Measurements from ENCODE around the gene MYOM1.
"Not testable (repeated sequence)": the region's sequence is repeated elsewhere in the genome, so short reads cannot be mapped to it uniquely, and the experiment has no call there.

Gene MYOM1

DNA sequence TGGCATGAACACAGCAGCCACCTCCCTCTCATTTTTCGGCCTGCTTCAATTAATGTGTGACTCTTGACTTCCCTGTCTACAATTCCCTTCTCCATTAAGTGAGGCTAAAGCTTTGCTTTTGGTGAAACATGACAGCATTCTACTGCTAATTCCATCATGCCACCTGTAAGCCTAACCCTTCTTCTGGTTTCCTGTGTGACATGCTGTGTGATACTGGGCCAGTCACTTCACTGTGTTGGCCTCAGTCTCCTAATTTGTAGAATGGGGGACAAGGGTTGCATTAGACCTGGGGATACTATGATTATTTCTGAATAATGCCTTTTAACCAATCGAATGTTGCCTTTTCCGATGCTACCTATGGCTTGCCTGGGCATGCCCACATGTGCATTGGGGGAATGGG, 146.4 kb downstream of the MYOM1 start:
- not testable (repeated sequence) for DNase-seq

DNA sequence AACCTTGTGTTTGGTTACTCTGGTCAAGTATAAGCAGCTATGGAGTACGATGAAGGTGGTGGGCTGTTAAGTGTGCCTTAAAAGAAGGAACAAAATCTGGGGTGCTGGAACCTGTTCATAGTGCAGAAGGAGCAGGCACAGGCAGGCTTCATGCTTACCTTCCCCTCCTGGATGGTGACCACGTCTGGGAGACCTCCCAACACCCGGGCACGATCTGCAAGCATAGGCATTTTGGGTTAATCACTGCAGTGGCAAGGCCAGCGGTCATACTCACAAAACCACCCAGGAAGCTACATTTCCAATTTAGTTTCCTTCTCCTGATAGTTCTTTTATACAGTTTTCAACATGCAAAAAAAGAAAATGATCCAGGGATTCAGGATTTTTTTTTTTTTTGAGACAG, 148.1 kb downstream of the MYOM1 start:
- no peak for DNase-seq

DNA sequence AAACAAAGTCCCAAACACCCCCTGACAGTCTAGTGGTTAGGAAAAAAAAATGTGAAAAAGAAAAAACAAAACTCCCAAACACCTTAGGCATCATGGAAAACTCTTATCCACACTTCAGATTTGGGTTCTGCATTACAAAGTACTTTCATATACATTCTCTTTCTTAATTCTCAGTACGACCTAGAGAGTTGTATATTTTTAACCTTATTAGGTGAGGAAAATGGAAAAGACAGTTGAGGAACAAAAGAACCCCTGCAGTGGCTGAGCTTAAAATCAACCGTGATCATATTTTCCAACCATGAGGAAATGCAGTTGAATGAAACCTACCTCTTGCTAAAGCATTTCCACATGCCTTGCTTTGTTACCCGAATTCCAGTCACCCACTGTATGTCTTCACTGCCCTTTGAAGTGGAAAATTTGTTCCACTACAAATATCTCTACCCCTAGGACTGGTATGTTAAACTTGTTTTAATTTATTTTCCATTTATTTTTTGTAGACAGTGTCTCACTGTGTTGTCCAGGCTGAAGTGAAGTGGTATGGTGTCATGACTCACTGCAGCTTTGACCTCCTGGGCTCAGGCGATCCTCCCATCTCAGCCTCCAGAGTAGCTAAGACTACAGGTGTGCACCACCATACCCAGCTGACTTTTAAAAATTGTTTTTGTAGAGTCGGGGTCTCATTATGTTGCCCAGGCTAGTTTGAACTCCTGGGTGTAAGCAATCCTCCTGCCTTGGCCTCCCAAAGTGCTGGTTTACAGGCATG, 149.9 kb downstream of the MYOM1 start:
- no peak for DNase-seq

DNA sequence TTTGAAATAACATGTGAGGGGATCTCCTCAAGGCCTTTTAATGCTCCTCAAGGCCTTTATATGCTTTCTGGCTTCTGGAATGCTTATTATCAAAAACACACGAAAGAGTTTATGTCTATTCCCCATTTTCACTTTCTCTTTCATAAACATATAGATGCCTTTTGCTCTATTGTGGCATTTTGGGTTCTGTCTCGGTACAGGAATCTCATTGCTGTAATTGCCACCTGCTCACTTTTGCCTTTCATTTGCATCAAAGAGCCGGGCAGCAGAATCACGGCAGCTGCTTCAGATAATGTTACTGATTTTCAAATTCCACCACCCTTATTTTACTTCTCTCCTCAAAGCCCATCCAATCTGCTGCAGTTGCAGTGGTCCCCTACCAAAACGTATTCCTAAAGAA, 152.0 kb downstream of the MYOM1 start:
- no peak for DNase-seq

DNA sequence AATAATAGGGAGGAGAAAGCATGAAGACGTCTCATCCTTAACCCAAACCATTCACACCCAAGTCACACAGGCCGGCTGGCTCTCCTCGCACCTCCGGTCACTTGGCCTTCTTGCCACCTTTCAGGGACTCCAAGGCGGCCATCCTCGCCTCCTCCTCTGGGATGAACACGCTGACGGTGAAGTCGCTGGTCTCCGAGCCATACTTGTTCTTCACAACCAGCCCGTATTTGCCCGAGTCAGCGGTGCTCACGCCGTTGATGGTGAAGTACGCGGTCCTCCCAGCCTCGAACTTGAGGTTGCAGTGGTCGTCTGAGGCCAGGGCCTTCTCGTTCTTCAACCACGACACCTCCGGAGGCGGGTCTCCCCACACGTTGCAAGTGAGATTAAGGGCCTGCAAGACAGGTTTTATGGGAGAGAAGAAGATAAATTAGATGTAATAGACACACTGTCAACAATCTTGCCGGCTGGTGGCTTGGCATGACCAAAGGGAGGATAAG, 152.6 kb downstream of the MYOM1 start:
- no peak for DNase-seq

DNA sequence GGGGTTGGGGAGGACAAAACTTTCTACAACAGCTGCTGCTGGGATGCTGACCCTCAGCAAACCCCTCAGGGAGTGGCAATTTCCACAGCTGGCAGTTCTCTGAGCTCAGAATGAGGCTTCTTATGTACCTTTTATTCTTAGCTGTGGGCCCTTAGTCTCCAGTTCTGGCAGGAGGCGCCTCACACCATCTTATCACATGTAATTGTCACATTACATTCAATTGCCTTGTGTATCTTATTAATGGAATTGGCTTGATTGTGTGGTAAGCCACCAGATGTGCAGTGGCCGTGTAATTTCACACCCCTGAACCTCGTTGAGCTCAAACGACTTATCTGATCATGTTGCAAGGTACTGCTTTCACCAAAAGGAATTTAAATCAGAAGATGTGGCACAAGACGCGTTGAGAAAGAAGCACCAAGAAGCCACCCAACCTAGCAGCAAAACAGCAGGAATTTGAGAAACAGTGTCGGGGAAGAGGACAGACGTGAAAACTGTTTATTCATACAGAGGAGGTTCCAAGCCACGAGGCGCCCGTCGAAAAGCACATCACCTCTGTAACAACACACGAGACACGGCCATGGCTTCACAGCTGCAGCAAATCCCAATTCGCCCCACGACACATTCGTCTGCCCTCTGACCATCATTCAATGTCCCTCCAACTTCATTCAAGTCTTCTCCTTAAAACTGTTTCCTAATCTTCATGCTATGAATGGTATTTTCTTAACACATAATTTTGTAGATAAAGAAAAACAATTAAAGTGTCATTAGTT, 153.2 kb downstream of the MYOM1 start:
- no peak for DNase-seq

DNA sequence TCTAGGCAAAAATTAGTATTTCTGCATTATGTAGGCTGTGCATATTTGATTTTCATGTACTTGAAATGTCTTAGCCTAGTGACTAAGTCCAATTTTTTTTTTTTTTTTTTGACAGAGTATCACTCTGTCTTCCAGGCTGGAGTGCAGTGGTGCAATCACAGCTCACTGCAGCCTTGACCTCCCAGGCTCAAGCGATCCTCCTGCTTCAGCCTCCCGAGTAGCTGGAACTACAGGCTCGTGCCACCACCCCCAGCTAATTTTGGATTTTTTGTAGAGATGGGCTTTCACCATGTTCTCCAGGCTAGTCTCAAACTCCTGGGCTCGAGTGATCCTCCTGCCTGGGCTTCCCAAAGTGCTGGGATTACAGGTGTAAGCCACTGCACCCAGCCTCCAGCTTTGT, 156.0 kb downstream of the MYOM1 start:
- not testable (repeated sequence) for DNase-seq

DNA sequence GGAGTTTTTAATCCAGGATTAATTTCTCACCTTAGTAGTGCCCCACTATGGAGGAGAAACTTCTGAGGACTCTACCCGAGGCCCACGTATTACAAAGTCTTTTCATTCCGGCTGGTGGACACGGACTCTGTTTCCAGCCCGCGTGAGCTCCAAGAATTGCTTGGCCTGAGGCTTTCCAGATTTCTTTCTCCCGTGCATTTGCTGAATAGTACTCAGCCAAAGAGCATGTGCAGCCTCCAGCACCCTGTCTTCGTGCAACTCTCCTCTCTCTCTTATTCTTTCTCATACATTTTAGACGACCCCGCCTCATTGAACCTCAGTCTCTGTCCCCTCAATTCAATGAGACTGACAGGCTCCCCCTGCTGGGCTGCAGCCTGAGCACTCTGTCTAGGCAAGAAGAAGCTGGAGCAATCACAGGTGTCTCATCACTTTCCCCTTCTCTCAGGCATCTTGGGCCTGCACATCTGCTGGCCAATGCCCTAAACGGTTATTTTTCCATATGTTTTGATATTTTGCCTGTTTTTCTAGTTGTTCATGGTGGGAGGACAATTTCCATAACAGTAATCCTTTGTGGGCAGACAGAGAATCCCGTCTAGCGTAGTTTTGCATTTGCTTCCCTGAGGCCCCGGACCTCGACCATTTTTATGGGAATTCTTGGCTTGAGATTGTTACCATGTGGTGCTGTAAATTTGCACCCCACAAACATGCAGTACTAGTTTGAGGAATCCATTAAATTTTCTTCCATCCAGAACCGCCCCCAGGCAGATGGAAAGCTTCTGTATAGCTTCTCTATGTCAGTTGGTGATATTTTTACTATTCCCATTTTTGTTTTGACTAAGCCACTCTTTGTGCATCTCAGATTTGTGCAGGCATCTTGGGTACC, 156.7 kb downstream of the MYOM1 start:
- DNase-seq: peak; percentile 58

DNA sequence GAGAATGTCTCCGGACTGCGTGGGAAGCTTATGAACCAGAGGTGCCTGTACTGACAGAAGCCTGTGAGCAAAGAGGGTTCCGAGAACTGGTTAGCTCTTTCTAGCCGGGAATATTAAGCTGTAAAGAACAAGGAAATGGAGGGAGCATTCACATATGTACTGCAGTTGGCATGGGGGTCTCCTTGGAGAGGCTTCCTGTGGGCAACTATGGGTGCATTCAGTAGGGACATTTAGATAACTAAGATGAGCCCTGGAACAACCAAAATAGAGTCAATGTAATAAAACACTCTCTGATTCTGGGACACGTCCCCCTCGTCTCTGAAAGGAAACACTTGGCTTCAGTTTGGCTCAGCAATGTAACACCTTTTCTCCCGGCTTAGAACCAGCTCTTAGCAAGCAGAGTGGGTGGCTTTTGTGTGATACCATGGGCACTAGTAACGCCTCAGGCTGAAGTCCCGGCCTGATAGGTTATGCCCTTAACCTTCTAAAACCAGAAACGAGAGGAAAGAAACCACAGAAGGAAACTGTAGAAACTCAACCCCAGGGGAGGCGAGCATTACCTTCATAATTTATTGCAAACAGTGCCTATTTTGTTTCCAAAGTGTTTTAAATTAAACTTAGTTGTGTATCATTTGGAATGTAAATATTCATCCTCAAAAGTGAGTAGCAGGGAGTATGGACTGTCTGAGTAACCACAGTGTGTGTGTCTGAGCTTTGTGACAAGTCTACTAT, 158.0 kb downstream of the MYOM1 start:
- DNase-seq: no peak

DNA sequence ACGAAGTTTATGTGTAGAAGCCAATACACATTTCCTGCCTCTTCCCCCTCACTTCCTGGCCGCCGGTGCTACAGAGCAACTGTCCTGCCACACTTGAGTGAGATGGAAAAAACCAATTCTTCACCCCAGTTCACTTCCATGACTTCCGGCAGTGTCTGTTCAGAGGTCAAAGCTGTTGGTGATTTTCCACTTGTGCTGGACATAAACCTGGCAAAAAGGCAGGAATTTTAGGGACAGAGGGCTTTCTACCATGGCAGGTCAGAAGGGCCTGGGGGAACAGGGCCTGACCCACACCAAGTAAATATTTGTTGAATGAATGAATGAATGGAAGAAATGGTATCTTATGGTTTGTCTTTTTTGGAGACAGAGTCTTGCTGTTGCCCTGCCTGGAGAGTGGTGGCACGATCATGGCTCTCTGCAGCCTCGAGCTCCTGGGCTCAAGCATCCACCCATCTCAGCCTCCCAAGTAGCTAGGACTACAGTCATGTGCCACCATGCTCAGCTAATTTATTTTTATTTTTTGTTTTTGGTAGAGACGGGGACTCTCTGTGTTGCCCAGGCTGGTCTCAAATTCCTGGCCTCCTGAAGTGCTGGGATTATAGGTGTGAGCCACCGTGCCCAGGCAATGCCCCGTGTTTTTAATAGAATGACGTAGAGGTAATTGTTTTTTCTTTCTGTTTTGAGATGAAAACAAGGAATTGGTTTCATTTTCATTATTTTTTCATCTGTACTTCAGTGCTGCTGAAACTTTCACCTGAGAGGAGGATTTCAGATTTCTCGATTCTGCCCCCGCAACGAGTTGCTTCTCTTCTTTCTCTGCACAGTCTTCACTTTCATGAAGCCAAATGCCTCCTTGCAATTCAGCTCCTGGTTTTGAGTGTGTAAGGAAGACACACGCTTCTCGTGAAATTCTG, 158.8 kb downstream of the MYOM1 start:
- peak; percentile 45 for DNase-seq

DNA sequence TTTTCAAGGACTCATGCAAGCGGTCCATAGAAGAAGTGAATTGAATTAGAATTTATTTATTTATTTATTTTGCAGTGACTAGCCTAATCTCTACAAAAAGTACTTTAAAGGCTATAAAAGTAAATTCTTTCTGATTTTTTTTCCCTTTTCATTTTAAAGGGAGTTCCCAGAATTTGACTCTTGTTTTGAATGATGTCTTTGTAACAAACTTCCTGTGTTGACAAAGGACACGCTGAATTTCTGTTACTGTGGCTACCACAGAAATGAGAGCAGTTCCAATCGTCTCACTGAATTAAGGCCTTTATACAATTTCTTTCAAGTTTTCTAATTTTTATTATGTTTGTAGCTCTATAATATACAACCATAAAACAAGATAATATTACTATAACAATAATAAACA, 160.5 kb downstream of the MYOM1 start:
- no peak for DNase-seq

DNA sequence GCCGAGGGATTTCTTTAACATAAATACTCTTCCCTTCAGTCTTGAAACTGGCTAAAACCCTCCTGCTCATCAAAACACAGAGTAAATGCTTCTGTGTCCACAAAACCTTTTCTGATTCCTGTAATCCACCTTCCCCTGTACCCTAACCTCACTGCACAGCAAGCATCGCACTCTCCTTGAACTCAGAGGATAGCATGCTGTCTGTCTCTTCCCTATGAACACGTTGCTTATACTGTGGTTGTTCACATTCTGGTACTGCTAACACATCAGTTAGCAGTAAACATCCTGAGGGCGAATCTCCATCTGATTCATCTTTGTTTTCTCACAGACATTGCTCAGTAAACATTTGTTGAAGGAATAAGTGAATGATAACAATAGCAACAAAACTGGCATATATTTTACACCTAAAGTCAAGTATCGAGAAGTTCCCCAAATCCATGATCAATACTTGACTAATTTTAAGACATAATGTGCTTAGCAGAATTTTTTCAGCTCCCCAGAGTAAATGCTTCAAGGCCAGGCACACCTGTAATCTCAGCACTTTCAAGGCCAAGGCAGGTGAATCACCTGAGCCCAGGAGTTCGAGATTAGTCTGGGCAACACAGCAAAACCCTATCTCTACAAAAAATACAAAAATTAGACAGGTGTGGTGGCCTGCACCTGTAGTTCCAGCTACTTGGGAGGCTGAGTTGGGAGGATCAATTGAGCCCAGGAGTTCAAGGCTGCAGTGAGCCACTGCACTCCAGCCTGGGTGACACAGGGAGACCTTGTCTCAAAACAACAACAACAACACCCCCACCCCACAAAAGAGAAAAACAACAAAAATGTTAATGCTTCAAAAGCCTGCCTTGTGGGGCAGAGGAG, 161.2 kb downstream of the MYOM1 start:
- no peak for DNase-seq

DNA sequence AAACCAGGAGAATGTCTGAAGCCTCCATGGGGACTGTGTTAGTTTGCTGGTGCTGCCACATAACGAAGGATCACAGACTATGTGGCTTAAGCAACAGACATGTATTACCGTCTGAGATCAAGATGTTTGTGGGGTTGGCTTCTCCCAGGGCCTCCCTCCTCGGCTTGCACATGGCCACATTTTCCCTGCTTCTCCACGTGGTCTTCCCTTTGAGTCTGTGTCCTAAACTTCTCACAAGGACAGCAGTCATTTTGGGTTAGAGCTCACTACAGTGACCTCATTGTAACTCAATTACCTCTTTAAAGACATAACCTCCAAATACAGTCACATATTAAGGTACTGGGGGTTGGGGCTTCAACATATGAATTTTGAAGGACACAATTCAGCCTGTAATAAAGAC, 162.2 kb downstream of the MYOM1 start:
- DNase-seq: no peak

DNA sequence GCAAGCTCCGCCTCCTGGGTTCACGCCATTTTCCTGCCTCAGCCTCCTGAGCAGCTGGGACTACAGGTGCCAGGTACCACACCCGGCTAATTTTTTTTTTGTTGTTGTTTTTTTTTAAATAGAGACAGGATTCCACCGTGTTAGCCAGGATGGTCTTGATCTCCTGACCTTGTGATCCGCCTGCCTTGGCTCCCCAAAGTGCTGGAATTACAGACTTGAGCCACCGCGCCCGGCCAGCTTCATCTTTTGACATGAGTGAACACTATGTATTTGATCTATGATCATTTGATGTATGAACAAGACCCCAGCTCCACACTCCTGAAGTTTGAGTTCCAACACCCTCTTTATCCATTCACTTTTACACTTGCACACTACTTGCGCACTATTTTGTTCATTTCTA, 163.5 kb downstream of the MYOM1 start:
- DNase-seq: no peak

DNA sequence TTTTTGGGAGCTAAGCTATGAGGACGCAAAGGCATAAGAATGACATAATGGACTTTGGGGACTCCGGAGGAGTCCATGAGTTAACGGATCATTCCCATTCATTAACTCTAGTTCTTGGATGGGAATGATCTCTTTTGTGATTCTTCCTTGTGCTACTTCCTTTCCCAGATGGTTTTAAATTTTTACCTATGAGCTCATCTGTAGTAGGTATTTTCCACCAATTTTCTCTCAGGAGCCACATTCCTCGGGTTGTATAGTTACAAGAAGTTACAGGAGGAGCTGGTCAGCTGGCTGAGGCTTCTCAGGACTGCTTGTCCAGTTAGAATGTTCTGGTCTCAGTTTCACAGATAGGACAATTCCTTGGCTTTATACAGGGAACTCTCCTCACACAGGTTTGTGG, 164.0 kb downstream of the MYOM1 start:
- DNase-seq: no peak

DNA sequence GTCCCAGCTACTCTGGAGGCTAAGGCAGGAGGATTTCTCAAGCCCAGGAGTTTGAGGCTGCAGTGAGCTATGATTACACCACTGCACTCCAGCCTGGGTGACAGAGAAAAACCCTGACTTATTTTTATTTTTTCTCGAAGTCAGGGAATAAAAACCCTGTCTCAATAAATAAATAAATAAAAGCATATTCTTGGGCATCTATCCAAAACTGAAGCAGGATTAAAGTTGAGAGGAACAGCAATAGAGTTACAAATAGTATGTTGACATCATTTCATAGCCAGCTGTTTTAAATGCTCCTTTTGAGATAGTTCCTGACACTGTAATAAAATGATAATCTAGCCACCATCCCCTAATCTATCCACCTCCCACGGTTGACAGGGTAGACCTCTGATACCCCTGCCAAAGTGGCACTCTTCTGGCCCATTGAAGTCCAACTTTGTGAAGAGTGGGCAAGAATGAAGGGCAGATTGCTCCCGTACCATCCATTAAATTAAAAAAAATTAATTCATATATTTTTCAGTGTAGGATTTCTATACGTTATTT, 164.5 kb downstream of the MYOM1 start:
- DNase-seq: no peak

DNA sequence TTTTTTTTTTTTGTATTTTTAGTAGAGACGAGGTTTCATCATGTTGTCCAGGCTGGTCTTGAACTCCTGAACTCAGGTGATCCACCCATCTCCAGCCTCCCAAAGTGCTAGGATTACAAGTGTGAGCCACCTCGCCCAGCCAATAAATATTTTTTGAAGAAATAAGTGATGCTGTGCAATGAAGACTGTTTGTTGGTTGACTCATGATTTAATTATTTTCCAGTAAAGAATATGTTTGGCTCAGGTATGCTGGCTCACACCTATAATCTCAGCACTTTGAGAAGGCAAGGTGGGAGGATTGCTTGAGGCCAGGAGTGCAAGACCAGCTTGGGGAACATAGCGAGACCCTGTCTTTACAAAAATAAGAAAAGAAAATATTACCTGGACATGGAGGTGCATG, 165.0 kb downstream of the MYOM1 start:
- DNase-seq: no peak

DNA sequence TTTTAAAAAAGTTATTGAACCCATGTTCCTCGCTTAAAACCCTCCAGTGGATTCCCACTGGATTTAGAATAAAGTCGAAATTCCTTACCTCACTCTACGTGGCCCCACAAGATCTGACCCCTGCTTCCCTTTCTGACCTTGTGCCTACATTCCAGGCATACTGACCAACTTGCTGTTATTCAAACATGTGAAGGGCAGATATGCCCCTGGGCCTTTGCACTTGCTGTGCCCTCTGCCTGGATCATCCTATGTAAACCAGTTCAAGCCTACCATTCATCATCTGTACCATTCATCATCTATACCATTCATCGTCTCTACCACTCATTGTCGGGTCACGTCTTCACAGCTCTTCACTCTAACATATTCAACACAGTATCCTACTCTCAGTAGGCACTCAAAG, 165.6 kb downstream of the MYOM1 start:
- no peak for DNase-seq

DNA sequence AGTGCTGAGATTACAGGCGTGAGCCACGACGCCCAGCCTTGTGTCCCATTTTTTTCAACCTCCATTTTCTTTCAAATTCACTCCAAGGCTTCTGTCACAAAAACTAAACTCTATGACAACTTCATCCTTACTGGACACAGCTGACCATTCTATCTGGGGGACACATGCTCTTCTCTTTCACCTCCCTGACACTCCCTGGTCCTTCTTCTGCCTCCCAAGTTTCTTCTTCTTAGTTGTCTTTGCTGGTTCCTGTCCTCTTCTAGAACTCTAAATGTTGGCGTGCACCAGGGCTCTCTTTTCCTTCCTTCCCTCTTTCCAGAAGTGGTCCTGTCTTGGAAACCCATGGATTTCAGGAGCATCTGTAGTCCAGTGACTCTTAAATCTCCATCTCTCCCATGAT, 166.7 kb downstream of the MYOM1 start:
- DNase-seq: no peak

DNA sequence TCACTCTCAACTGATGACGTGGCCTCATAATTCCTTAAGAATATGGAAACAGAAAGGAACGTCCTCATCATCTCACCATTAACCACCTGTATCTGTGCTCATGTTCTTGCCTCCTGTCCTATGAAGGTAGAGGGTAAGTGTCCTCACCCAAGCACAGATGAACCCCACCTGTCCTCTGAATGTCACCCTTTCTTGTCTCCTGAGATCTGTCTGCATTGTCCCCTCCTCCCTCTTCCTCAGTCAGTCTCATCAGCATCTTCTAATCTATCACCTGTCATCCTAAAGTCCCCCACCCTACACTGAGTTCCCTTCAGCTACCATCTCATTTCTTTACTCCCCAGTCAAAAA, 167.4 kb downstream of the MYOM1 start:
- DNase-seq: no peak
